EH (cell line): ENCODE data around the gene MYBBP1A.
A peak's percentile ranks its signal among the peaks of the same experiment; 100 is the strongest.

ENCODE experiments used
- DNase-seq: peaks from one replicate; pipeline ENCODE4 v3.0.0-alpha.2; 2015; ENCODE audit warnings: low read depth

The MYBBP1A gene

DNA sequence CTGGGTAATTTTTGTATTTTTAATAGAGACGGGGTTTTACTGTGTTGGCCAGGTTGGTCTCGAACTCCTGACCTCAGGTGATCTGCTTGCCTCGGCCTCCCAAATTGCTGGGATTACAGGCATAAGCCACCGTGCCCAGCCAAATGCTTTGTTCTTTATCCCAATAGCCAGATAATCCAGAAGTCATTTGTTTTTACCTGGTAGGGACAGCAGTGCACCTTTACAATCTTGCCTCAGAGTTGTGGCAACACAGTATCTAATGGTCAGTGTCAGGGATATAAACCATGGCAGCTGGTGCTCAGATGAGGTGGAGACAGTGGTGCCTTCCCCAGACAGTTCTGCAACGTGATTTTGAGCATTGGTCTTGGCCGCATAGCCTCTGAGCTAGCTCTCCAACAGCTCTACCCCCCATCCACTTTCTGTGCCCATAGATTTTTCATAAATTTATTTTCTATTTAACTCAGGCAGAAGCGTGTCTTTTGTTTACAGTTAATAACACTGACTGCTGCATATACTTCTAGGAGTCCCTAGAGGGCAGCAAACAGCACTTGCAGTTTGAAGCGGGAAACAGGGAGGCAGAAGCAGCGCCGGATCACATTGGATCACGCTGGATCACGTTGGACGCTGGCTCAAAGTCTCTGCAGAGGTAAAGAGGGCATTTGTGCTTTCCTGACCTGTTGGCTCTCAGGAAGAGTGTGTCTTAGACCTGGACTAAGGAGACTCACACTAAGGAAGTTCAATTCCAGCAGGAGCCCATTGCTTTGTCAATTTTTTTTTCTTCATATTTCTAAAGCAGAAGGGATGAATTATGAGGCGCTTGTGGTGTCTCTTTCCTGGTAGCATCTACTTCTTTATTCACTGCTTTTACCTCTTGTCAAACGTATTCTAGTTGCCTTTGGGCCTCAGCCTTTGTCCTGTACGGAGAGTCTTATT lies 10.3 kb upstream of the MYBBP1A start:
- DNase-seq: peak; percentile 76

GRCh38 chr17:4562015-4562969 lies 7.1 kb upstream of the MYBBP1A start:
- peak; percentile 52 for DNase-seq

GRCh38 chr17:4560837-4561256 lies 5.7 kb upstream of the MYBBP1A start:
- no peak for DNase-seq

GRCh38 chr17:4560421-4560820 lies 5.2 kb upstream of the MYBBP1A start, which contains the start of gene GGT6:
TSS of gene GGT6 (minus strand) at chr17:4560577. CDS start at chr17:4560521, 56 bp downstream.
- DNase-seq: no peak

GRCh38 chr17:4559966-4560365 lies 4.8 kb upstream of the MYBBP1A start:
- DNase-seq: no peak

DNA sequence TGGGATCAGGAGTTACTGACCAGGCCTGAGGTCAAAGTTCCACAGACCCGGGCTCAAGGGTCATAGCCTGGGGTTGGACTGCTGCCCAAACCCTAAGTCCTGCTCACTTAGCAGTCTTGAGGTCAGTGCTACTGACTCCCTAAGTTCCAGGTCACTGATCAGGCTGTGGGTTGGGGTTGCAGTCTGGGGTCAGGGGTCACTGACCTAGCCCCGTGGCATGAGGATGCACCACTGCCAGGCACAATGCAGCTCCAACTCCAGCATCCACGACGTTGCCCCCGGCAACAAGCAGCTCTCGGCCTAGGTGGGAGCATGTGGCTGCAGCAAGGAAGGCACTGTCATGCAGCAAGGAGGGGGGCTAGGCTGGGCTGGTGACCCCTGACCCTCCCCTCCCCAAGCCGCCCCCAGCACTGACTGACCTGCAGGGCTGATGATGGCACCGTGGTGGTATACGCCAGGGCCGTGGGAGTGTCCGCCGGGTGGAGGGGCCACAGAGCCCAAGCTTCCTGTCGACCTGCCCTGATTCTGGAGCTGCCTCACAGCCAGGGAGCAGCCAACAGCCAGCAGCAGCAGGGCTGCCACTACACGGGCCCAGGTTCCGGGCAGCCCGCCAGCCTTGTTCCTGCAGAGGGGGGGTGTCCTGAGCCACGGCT lies 4.1 kb upstream of the MYBBP1A start:
- no peak for DNase-seq

GRCh38 chr17:4558347-4558971 lies 3.3 kb upstream of the MYBBP1A start:
- DNase-seq: no peak

DNA sequence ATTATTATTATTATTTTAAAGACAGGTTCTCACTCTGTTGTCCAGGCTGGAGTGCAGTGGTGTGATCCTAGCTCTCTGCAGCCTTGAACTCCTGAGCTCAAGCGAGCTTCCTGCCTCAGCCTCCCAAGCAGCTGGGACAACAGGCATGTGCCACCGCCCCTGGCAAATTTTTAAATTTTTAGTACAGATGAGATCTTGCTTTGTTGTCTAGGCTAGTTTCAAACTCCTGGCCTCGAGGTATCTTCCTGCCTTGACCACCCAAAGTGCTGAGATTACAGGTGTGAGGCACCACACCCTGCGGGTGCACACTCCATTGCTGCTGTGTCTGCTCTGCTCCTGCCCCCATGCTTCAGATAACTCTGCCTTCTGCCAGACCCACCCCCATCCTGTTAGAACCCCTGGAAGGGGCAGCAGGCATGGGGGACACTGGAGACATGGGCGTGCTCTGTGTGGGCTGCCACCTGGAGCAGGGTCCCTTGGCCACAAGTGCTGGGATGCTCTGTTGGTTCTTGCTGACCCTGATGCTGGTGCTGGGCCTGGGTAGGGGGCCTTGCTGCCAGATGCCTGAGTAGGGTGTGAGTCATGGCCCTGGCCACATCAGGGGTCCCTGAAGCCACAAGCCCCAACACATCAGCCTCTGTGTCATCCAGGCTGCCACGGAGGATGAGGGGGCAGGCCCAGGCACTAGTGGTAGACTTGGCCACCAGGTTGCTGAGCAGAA lies 2.6 kb upstream of the MYBBP1A start:
- DNase-seq: no peak

DNA sequence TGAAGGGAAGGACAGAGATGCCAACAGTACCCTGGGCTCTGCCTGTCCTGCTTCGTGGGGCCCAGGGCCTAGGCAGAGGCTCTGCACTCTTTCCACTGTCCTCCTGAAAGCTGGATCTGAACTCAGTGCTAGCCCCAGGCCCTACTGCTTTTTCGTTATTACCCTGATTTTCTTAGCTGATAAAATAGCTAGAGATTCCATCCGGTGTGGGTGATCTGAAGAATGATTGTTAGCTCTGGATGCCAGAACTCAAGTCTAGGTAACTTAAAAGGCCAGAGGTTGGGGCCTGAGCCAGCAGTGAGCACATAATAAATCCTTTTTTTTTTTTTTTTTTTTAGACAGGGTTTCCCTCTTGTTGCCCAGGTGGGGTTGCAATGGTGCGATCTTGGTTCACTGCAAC lies 1.8 kb upstream of the MYBBP1A start:
- DNase-seq: no peak

DNA sequence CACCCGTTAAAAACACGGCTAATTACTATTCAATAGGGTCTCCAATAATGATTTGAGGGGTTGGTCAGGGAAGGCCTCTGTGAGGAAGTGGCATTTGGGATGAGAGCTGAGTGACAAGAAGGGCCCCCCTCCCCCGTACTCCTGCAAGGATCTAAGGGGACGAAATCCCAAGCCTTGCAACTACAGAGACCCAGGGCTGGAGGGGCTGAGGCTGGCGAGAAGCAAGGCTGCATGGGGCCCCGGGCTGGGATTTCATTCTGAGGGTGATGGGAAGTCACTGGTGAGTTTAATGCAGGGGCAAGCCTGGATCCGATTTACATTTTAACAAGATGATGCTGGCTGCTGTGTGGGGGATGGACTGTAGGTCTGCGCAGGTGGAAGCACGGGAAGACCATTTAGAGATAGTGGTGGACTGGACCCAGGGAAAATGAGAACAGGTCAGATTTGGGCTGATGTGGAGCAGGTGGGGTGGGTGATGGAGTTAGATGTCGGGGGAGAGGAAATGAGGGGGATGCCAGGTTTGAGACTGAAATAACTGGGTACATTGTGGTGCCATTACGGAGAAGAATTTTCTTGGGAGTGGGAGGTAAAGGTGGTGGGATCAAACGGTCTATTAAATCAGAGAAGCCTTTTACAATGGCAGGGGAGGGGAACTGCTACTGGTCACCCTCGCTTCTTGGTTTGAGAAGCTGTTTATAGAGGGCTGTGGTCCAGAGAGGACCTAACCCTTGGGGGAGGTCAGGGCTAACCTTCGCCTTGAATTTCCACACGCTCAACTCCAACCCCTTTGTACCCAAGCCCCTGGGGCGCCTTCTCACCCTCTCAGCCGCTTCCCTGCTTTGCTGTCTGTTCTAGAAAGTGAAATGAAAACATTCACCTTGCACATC lies 932 bp upstream of the MYBBP1A start:
- no peak for DNase-seq

DNA sequence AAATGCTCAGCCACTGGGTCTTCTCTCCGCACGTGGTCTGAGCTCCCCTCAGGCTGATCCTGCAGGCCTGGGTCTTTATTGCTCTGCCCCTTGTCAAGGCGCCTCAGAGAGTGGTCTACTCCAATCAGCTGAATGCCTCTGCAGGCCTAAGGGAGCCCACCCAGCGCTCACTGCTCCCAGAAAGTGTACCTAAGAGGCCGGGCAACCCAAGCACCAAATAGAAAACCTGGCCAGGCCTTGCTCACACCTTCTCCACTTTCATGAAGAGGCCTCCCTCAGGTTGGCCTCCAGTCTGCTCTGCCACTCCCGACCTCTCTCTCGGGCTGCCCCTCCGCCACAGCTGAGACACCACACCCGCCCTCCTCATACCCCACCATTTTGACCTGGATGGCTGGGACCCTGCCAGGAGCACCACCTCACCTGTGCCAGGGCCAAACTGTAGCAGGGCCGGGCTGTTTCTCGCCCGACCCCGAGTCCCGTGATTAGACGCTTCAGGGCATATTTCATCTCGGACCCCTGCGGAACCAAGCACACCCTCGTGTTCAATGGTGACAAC lies 665 bp downstream of the MYBBP1A start:
- DNase-seq: no peak

- no peak for DNase-seq
Observed at GRCh38 chr17:4553669-4554068, 1.5 kb downstream of the MYBBP1A start.

GRCh38 chr17:4551796-4552525 lies 3.2 kb downstream of the MYBBP1A start:
- DNase-seq: no peak

GRCh38 chr17:4551141-4551540 lies 4.0 kb downstream of the MYBBP1A start:
- no peak for DNase-seq

GRCh38 chr17:4550534-4551039 lies 4.6 kb downstream of the MYBBP1A start:
- DNase-seq: no peak

DNA sequence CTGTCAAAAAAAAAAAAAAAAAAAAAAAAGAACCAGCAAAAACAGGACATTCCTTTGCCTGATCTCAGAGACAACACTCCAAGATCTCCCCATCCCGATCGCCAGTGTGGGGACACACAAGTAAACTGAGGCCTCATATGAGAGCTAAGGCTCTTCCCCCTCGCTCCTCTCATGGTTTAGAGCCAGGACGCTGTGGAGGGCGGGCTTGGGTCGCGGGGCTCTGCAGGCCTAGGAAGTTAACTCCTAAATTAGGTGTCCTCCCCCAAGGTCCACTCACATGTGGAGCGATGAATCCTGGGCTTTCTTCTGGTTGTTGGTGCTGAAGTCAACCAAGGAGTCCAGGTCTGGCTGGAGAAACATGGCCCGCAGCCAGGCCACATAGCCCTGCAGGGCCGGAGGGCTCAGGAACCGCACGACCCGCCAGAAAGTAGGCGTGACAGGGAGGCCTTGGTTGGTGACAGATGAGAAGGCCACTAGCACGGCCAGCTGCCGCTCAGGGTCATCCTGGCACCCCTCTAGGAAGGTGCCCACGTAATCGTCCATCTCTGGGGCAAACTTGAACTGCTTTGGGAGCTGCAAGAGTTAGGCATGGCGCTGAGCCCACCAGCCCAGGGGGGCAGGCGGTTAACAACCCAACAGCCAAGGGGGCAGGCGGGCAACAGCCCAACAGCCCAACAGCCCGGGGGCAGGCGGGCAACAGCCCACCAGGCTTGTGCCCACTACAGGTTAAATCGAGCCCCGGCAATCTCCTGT lies 5.2 kb downstream of the MYBBP1A start:
- no peak for DNase-seq

DNA sequence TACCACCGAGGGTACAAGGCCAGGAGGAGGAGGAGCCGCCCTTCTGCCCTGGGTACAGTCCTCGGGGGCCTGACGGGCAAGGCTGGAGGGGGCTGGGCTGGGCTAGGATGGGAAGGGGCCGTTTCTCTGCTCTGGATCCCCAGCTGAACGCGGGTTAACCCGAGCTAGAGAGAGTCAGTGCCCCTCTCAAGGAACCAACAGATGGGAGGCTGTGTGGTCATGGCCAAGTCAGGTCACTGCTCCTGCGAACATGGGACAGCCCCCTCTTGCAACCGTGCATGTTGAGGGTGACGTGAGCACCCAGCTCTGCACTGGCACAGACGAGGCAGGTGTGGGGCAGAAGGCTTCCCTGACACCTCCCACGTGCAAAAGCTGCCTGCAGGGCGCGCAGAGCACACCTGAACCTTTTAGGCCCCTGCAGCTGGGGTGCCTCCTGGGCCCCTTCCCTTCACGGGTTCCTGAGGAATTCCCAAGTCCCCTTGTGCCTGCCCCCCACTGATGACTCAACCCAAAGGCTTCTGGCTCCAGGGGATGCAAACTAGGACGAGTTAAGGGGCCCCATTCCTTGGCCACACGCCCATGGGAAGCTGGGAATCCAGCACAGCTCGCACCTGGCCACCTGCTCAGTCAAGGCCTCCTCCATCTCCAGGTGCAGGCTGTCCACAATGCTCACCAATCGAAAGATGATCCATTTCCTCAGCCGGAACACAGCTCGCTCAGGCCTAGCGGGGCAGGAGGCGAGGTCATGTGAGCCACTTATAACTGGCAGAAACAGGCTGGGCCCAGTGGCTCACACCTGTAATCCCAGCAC lies 6.3 kb downstream of the MYBBP1A start:
- DNase-seq: peak; percentile 27
